Vagina (tissue), 2 donors: ENCODE results near the gene DRD1.

Source experiments
- CTCF ChIP-seq, 3 experiments: fragments of 450-650 bp in 2 of 3; fragments of 200-600 bp in 1 of 3; sonication (generic) in 1 of 3; IDR thresholded peaks; one replicate each; pipeline ENCODE4 v1.5.1; 2017 to 2019; ENCODE audit warnings: antibody characterized with exemption in 3 of 3, mild to moderate bottlenecking in 2 of 3, moderate library complexity in 2 of 3
- POLR2A ChIP-seq, 2 donors: fragments of 450-650 bp; IDR thresholded peaks; one replicate each; pipeline ENCODE4 v1.6.1; 2017; ENCODE audit warnings: antibody characterized with exemption in 2 of 2, mild to moderate bottlenecking in 2 of 2, moderate library complexity in 2 of 2

- no peak for TF ChIP-seq CTCF (IDR thresholded peaks at IDR 0.05)
- no peak for TF ChIP-seq POLR2A (IDR thresholded peaks at IDR 0.05)
Measured at GRCh38 chr5:175392236-175392635, 51.7 kb downstream of the DRD1 start.
